HG03460 (cell line): ENCODE data around the gene PNPLA5.
"Not testable (repeated sequence)": the region's sequence is repeated elsewhere in the genome, so short reads cannot be mapped to it uniquely, and the experiment has no call there.

Experiments
- ATAC-seq: cut with Tn5 transposase; IDR thresholded peaks from one replicate; pipeline ENCODE4 v1.9.1; 2021; ENCODE audit not compliant: unreplicated experiment

Gene PNPLA5

DNA sequence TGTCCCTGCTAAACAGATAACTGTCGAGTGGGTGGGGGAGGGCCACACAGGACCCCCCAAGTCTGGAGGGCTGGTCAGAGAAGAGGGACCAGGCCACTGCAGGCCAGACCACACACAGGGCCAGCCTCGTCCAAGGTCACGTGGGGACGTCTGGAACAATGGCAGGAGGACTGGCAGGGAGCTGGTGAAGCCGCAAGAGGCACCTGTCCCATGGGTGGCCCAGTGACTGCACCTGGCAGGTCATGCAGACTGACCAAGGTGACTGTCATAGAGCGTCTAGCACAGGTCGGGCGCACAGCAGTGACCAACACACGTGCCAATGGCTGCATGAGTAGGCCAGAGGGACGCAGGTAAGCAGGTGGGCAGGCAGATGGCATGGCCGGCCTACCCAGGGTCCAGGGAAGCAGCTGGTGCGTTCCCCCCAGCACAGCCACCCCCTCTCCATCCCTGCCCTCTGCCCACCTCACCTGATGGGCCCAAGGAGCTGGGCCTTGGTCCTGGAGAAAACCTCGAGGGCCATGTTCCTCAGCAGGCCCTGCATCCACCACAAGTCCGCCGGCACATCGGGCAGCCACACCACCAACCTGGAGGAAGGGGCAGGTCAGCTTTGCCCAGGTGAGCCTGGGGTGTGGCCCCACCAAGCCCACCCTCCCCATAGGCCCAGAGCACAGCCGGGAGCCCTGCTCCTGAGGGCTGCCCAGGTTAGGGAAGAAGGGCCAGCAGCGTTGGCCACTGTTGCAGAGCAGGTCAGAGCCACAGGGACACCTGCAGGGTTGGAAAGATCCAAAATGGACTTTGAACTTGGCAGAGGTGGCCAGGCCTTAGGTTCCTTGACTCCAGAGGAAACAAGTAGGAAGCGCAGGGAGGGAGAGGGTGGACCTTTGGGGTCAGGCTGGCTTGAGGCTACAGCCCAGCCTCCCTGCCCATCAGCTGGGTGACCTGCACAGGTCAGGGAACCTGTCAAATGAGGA is 10.4 kb downstream of the PNPLA5 start:
- no peak for ATAC-seq

DNA sequence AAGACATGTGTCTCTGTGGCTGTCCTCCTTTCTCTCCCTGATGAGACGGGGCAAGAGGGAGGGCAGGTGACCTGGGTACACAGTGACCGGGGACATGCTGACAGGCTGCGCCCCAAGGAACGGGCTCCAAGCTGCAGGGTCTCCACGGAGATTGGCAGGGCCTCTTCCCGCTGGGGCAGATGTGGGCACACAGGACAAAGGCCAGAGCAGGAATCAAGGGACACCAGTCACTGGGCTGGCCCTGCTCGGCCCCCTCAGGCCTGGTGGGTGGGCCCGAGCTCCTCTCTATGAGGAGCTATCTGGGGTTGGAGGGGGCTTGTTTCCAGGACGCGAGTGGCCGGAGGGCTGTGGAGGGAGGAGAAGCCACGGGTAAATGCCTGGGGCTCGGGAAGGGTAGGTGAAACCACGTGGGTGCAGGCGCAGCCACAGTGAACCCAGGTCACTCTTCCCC is 11.2 kb downstream of the PNPLA5 start:
- ATAC-seq = no peak

DNA sequence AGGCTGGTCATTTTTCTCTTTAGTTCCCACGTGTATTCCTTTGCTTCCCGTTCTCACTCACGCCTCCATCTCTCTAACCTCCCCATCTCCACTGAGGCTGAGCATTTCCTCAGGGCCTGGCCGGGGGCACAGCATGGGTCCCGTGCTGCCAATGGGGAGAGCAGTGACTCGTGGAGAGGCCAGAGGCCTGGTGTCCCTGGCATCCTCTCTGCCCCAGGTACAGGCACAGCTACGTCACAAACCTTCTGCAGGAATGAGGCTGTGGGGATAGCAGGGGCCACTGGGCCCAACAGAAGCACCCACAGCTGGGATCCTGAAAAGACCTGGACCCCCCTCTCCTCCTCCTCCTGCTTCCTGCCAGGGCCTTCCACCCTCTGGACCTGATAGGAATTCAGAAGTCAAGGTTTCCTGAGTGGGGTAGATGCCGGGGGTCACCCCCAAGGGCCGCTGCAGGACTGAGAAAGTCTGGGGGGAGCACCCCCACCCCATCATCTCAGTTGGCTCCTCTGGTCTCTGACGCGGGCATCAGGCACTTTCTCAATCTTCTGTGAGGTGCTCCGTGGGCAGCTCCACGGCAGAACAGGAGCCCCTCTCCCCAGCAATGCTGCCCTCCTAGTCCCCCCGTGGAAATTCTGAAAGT is 11.8 kb downstream of the PNPLA5 start:
- ATAC-seq = no peak

DNA sequence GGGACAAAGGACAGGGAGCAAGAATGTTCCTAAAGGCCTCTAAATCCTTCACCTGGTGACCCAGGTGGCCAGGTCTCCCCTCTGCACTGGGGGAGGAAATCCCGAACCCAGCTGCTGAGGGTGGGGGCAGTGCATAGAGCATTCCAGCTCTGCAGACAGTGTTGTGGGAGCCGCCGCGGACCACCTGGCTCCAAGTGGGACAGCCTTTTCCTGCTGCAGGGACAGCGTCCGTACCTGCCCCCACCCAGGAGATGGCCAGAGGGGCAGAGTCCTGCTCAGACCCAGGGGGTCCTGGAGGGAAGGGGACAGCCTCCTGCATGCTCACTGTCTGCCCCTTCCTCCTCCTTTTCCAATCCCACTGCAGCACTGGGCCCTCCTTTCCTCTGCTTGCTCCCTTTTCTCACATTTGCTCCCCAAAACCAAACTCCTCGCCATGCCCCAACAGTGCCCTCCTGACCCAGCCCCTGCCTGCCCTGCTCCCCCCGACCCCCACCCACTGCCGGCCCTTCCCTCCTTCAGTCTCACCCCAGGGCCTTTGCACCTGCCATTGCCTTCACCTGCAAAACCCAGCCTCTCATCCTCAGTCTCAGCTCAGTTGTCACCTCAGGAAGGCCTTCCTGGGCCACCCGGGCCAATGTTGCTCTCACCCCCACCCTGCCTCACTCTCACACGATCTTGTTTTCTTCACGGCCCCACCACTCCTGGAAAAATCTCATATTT is 12.8 kb downstream of the PNPLA5 start:
- ATAC-seq = no peak

DNA sequence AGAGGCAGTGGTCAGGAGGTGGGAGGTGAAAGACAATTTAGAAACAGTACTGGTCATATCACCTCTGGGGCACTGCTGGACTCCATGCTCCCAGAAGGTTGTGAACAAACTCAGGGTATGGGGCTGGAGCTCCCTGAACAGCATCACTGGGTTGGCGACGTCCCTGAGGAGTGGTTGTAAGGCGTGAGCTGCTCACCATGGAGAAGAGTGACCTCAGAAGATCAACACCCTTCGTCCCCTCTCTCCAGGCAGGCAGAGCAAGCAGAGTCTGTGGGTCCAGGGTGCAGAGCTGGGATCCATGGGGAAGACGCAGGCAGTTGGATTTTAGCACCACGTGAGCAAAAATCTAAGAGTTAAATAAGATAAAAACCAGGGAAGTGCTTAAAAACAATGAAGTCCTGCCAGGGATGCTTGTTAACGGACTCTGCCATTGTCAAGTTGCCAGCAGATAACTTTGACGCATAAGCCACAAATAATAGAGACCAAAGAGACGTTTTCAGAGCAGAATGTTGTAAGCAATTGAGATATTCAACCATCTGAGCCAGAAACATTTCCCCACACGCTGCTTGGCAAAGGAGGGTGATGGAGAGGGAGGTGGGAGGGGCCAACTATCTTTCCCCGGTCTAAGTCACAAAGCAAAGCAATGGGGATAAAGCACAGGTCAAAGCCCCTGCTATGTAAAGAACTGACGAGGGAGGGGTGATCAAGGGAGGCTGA is 13.6 kb downstream of the PNPLA5 start:
- no peak for ATAC-seq

DNA sequence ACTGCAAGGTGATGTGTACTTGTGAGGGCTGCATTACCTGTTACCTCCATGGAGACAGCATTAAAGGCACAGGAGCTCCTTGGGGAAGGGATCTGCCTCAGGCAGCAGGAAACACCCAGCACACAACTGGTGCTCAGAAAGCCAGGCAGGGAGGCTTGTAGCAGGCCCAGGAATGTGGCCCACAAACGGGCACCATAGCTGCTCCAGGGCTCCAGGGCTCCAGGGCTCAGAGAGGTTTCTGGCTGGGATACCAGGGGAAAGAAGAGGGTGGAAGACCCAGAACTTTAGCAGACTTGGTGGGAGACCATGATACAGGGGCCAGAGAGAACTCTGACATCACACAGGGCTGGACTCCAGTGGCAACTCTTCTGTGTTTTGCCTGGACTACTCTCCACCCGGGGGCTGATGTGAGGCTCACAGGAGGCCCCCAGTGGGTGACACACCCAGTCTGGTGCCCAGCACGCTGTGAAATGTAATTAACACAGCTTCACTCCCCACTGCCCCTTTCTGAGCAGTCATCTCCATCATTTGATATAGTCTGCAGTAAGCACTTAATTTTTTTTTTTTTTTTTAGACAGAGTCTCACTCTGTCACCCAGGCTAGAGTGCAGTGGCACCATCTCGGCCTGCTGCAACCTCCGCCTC is 14.8 kb downstream of the PNPLA5 start:
- ATAC-seq = no peak

DNA sequence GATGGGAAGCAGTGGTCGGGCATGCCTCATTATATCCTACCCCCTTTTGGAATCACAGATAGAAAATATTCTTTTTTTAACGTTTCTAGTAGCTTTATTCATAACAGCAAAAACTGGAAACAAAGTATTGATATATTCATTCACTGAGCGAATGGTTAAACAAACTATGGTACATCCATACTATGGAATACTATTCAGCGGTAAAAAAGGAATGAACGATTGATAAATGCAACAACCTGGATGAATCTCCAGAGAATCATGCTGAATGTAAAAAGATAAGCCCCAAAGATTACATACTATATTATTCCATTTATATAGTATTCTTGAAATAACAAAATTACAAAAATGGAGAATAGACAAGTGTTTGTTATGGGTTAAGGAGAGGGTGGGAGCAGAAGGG is 22.0 kb downstream of the PNPLA5 start:
- no peak for ATAC-seq

DNA sequence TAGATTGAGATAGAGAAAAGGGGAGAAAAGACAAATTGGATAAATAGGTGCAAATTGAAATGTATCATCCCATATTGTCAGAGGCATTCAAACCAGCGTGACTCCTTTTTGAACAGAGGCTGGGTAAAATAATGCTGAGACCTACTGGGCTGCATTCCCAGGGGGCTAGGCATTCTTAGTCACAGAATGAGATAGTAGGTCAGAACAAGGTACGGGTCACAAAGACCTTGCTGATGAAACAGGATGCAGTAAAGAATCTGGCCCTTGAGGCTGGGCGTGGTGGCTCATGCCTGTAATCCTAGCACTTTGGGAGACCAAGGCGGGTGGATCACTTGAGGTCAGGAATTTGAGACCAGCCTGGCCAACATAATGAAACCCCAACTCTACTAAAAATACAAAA is 22.8 kb downstream of the PNPLA5 start:
- not testable (repeated sequence) for ATAC-seq

DNA sequence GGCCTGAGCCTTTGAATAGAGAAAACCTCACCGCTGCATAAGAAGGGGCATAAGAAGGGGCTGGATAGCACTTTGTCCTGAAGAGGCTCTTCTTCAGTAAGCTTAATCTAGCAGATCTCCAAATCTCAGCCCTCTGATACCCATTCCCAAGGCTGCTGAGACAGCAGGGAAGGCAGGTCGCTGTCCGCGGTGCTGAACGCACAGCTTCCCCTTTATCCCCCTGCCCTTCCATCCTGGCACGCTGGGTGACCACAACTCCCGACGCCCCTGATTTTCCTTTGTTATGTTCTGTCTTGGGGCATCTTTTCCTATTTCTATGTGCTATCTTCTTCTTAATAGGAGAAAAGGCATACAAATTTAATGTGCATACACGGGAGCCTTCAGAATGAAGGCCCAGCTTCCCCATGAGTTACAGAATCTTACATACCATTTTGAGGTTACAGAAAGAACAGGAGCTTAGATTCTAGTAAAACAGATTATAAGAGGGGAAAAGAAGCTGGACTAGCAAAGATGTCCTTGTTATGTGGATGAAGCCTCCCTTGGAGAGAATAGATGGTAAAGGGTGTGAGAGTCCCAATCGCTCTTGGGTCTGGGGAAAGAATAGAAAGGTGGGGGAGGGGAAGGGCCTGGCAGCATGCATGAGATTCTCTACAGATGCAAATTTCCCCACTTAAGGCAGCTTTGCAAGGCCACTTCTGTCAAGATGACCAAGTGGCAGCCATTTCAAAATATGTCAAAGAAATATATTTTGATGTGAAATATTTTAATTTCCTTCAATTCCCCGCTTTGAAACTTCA is 23.8 kb downstream of the PNPLA5 start:
- ATAC-seq = no peak

DNA sequence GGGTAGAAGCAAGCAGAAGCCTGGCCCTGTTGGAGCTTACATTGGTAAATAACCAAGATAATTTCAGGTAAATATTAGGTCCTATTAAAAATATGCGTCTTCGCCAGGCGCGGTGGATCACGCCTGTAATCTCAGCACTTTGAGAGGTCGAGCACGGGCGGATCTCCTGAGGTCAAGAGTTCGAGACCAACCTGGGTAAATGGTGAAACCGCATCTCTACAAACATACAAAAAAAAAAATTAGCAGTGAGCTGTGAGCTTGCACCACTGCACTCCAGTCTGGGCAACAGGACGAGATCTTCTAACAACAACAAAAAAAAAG is 29.0 kb downstream of the PNPLA5 start:
- ATAC-seq = no peak

DNA sequence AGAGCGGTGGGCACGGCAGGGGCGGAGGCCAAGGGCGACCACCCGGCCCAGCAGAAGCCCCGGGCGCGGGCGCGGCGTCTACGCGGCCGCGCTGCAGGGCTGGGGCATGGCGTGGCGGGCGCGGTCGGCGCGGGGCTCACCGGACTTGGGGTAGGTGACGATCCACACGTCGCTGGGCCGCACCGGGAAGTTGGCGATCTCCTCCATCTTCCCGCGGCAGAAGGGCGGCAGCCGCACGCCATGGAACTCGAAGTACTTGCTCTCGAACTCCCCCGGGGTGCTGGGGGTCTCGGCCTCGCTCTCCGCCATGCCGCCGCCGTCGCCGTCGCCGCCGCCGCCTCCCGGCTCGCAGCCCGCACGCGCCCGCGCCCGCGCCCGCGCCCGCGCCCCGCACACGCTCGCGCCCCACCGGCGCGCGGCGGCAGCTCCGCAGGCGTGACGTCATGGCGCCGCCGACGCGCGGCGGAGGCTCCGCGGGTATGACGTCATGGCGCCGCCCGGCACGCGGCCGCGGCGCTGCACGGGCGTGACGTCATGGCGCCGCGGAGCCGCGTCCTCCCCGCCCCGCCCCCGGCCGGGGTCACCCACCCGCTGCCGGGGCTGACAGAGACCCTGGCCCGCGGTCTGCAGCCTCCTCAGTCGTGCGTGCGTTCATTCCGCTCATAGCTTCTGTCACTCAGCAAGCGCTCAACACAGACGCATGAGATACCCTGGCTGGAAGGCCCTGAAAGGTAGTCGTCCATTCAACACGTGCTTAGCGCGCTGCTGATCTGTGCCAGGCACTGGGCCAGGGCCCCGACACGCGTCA is 29.5 kb downstream of the PNPLA5 start, which contains the start of gene SULT4A1:
SULT4A1 (minus strand) TSS at position 440 of the 808 bp plus-strand sequence; CDS start at position 309, 131 bp downstream.
- ATAC-seq = no peak

DNA sequence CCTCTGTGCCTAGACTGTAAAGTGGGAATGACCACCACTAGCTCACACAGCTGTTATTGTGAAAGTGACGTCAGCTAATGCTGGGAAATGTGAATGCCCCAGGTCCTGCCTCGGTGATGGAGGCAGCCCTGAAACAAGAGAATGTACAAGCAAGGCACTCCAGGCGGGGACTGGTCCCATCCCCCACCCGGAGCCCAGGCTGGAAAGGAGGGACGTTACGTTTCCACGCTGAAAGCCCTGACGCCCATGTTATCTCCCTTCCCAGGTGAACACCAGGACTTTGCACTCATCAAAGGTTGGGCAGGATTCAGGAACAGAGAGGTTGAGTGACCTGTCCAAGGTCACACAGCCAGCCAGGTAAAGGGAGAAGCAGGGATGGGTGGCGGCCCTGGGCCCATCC is 30.3 kb downstream of the PNPLA5 start:
- ATAC-seq = no peak

DNA sequence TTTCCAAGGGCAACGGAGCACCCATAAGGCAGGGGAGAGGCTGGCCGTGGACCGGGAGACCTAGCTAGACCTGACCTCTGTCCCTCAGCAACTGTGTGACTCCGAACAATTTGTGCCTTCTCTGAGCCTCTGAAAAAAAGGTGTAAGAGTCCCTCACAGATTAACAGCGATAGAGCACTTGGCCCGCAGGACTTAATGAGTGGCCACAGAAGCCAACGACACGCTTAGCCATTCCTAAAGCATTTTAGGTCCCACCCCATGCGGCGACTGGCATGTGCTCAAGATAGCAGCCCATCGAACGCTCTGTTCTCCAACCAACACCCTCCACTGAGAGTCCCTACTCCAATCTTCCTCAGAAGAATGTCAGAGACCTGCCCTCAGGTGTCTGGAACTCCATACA is 31.0 kb downstream of the PNPLA5 start:
- ATAC-seq = no peak

DNA sequence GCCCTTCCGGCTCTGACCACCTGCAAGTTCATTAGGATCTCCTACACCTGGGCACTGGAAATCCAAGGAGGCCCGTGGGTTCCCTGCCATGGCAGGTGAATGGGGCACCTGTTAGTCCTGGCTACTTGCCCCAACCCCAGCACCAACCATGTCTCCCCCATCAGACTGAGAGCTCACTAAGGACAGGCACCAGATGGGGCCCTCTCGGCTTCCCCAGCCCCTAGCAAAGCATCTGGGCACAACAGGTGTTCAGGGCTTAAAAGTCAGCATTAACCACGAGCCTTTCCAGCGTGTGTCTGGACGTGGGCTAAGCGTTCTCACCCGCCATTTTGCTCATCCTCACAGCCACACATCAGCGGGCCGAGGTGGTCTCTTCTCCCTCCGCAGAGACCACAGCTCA is 31.7 kb downstream of the PNPLA5 start:
- ATAC-seq = no peak

DNA sequence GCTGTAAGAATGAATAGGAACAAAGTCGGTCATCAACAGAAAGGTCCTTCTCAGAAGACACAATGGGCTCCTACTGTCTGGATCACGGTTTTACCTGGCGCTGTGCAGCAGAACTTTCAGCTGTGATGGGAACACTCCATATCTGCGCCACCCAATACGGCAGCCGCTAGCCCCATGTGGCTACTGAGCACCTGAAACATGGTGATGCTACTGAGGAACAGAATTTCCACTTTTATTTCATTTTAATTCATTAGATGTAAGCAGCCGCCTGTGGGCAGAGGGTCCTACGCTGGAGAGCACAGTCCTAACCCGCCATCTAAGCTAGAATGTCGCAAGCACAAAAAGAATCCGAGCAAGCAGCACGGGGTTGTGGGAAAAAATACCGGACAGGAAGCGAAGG is 32.2 kb downstream of the PNPLA5 start:
- no peak for ATAC-seq

DNA sequence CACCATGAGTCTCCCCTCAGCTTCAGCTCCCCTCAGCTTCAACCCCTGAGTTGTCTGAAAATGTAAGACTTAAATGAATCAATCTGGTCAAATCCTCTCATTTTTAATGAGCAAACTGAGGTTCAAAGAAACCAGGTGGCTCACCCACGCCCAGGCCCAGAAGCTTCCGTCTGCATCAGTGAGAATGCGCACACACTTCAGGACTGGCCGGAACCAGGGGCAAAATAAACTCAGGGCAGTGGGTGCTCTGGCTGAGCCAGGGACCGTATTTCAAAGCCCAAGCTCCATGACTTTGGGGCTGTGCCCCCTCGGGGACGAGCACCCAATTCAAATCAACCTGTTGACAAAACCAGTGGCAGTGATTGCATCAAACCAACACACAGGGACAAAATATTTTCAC is 32.6 kb downstream of the PNPLA5 start:
- no peak for ATAC-seq

DNA sequence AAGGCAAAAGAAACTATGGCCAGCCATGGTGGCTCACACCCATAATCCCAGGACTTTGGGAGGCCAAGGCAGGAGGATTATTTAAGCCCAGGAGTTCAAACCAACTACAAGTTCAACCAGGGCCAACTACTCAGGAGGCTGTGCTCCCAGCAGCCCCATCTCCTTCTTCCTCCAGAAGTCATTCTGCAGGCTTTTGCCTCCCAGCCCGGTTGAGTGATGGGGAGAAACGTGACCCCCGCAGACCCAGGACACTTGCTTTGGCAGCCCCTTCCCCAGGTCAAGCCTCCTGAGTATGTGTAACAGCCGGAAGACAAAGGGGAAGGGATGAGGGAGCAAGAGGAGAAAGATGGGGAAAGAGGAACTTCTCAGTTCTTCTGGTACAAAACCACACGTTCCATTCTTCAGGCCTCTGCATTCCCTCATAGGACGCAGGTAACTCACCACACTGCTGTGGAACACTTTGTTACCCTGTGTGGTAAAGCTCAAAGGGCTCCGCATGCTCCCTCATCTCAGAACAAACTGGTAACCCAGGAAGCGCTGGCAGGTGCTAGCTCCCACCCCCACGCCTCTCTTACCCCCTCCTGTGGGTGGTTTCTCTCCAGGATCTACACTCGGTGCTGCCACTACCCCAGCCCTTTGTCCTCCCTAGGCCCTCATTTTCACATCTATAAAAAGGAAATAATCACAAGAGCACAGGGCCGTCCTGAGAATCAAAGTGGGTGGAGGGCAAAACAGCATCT is 33.5 kb downstream of the PNPLA5 start:
- ATAC-seq = no peak

DNA sequence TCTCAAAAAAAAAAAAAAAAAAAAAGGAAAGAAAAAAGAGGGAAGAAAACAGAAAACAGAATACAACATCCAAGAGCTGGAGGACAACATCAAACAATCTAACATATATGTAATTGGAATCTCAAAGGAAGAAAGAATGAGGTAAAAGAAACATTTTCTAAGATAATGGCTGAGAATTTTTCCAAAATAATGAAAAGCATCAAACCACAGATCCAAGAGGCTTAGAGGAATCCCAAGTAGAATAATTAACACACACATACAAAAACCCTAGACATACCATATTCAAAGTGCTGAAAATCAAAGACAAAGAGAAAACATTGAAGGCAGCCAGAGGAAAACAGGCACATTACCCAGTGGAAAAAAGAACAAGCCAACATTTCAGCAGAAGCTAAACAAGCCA is 34.4 kb downstream of the PNPLA5 start:
- no peak for ATAC-seq
